Stimulated activated CD4-positive, alpha-beta T cell treated with anti-CD3 and anti-CD28 coated beads, Interleukin-4, amount 100 ng/mL, for 48 hours (primary cell): ENCODE data around the gene SDF4.
"Not testable (repeated sequence)": the region's sequence is repeated elsewhere in the genome, so short reads cannot be mapped to it uniquely, and the experiment has no call there.

Experiments used
- DNase-seq, 2 donors: peaks; one replicate each; pipeline ENCODE4 v3.0.0-alpha.2; 2020; ENCODE audit warnings: low read depth in 2 of 2

Gene SDF4

DNA sequence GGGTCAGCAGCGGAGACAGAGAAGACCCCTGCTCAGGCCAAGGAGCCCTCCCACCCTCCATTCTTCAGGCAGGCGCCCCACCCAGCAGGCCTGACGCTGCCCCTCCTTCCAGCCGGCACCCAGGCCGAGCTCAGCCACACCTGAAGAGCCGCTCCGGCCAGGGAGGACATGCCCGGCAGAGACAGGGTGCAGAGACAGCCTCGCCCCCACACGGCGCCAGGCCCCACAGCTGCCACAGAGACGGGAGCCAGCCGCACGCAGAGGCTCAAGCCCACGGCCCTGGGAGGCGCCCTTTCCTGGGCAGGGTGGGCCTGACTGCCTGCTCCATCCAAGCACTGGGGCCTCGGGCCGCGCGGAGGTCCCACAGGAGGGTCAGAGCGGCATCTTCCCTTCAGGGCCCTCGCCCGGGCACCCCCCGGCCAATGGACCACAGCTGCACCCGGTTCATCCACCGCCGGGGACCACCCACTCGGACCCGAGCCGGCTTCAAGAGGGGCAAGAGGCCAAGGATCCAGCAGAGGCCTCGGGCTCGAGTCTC is 52.9 kb downstream of the SDF4 start:
- no peak for DNase-seq

DNA sequence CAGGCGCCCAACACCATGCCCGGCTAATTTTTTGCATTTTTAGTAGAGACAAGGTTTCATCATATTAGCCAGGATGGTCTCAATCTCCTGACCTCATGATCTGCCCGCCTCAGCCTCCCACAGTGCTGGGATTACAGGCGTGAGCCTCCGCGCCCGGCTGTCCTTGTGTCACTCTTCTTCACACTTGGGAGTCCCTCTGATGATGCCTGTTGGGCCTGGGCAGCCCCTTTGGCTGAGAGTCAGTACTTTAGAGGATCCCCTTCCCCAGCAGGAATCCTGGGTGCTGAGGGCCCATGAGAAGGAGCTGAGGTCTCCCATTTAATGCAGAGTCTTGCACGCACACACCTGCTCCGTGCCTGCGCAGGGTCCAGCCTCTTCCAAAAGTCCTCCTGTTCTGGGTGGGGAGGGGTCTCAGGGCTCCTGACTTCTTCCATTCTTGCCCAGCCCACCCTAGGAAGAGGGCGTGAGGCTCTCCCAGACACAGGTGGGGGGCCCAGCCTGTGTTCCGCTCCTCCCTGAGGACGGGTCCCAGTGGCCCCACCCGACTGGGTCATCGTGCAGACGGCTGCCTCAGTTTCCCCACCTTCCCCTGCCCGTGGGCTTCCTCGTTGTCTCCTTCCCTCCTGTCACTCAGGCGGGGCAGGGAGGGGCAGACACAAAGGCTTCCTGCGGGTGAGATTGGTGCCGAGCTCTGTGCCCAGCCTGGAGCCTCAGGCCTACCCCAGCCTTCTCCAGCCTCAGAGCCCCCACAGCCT is 54.2 kb downstream of the SDF4 start:
- DNase-seq, result no peak

DNA sequence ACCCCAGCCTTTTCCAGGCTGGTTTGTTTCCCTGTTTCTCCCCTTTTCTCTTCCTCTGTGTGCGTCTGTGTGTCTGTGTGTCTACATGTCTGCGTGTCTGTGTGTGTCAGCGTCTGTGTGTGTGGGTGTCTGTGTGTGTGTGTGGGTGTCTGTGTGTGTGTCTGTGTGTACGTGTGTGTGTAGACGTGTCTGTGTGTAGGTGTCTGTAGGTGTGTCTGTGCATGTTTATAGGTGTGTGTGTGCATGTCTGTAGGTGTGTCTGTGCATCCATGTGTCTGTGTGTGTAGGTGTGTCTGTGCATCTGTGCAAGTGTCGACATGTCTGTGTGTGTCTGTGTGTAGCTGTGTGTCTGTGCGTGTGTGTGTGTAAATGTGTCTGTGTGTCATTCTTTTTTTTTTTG is 54.9 kb downstream of the SDF4 start:
- DNase-seq, result no peak

DNA sequence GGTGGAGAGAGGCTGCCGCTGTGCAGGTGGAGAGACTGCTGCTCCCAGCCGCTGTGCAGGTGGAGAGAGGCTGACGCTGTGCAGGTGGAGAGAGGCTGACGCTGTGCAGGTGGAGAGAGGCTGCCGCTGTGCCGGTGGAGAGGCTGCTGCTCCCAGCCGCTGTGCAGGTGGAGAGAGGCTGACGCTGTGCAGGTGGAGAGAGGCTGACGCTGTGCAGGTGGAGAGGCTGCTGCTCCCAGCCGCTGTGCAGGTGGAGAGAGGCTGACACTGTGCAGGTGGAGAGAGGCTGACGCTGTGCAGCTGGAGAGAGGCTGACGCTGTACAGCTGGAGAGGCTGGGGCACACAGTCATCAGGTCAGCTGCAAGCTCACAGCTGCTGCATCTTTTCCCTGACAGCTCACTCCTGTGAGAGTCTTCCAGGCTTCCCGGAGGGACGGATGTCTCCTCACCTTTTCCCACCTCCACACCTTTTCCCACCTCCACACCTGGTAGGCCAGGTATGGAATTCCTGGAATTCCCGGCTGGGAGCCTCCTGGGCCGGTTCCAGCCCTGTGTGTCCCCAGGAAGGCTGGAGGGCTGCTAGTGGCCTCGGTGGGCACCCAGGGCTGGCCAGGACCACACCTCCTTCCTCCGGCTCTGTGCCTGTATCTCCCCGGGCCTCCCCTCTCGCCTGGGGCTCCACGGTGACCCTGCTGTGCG is 55.6 kb downstream of the SDF4 start:
- DNase-seq, result not testable (repeated sequence)

DNA sequence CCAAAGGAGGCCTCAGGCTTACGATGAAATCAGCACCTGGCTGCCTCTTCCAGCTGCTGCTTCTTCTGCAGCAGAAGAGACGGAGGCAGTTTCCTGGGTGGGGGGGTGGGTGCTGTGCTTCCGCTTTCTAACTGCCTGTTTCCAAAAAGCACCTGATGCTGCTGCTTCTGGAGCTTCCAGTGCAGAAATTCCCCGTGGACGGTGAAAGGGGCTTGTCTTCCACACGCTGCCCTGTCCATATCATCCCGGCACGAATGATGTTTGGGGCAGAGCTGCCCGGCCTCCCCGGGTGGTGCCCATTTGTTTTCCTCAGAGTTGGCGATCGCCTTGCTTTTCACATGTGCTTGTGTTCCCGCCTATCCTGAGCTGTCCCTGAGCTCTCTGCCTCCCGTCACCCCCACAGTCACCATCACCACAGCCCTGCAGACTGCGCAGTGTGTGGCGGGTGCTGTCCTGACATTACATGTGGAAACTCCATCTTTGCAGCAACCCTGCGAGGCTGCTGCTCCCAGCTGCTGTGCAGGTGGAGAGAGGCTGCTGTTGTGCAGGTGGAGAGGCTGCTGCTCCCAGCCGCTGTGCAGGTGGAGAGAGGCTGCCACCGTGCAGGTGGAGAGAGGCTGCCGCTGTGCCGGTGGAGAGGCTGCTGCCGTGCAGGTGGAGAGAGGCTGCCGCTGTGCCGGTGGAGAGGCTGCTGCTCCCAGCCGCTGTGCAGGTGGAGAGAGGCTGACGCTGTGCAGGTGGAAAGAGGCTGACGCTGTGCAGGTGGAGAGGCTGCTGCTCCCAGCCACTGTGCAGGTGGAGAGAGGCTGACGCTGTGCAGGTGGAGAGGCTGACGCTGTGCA is 56.4 kb downstream of the SDF4 start:
- DNase-seq, result no peak

DNA sequence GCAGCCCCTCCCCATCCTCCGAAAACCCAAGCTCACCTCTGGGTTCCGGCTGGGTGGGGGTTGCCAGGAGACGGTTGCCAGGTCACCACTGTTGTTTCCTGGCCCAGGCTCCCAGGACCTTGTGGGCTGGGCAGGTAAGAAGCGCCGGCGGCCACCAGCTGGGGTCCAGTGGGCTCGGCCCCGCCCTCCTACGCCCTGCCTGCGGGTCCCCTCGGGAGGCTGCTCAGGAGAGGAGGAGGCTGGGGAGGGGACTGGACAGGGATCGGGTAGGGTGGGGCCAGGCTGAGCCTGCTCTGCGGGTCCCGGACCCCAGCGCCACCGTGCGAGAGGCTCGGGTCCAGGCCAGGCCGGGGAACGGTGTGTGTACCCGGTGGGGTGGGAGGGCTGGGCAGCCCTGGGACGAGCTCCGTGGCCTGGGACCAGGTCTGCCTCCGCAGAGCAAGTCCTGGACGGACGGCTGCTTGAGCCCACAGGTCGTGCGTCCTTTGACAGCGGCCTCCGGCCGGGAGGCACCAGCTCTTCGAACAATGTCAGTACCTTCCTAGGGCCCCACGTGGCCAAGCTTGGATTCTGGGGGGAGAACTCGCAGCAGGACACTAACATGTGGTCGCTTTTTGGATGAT is 57.9 kb downstream of the SDF4 start, which contains the start of gene TTLL10:
TTLL10 (plus strand) TSS at position 88 of the 623 bp plus-strand sequence. CDS start 5,336 bp downstream, outside the sequence.
- DNase-seq, result no peak

DNA sequence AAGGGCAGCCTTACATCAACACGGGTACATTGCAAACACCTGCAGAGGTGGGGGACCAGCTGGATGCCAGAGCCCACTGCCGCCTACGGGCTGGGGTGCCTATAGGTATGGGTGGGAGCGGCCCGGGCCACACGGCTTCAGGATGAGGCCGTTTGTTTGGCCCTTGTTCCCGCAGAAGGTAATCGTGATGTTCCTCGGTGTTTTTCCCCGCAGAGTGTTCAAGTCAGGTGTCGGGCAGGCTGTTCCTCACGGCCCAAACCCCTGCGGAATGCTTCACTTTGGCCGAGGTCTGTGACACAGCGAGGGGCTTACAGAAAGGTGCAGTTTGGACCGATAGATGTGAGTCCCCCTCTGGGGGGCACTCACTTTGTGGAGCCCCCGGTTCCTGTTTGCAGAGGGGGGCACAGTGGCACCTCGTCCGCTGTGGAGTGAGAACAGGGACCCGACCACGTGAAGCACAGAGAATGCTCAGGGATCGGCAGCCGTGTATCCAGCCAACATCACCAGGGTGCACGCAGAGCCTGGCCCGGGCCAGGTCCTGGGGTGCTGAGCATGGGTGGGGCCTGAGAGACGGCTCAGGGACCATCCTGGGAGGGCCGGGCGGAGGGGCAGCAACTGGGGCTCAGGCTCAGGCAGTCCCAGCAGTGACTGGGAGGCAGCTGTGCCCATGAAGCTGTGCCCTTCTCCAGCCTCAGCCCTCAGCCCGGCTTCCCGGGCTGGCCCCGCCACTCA is 58.6 kb downstream of the SDF4 start:
- no peak for DNase-seq

DNA sequence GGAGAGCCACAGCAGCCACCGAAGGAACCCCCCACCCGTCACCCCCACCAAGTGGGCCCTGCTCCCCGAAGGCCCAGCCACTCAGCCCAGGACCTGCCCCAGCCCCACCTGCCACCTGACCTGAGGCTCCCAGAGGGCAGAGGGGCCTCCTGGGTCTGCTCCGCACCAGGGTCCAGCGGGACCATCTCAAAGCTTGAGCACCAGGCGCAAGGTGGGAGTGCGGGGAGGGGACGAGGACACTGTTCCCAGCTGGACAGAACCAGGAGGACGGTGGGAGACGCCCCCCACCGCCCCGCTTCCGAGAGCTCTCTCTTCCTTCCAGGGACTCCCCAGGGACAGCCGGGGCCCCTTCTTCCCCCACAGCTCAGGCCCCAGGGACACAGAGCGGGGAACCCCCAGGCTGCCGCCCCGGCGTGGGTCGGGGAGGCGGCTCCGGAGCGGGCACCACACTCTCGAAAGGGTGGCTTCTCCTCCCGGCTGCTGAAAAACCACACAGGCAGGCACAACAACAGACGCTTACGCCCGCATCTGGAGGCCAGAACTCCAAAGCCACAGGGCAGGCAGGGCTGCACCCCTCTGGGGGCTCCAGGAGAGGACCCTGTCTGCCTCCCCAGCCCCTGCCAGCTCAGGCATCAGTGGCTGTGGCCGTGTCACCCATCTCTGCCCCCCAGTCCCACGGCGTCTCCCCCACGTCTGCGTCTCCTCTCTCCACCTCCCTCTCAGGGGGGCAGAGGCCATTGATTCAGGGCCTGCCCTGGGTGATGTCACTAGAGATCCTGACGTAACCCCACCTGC is 60.1 kb downstream of the SDF4 start:
- DNase-seq, result no peak

DNA sequence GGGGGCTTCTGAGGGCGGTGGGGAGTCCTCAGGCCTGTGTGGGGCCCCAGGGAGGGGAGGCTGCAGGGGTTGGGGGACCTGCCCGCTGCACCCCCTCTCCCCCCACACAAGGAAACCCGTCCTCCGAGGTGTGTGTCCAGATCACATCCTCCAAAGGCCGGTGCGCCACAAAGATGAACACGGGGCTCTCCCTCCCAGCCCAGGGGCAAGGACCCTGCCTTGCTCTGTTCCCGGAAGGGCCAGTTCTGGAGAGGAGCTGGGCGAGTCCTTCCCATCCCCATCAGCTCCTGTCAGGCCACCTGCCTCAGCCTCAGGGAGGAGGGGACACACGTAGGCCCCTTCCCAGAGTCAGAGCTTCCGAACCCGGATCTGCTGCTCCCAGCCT is 60.6 kb downstream of the SDF4 start:
- no peak for DNase-seq

DNA sequence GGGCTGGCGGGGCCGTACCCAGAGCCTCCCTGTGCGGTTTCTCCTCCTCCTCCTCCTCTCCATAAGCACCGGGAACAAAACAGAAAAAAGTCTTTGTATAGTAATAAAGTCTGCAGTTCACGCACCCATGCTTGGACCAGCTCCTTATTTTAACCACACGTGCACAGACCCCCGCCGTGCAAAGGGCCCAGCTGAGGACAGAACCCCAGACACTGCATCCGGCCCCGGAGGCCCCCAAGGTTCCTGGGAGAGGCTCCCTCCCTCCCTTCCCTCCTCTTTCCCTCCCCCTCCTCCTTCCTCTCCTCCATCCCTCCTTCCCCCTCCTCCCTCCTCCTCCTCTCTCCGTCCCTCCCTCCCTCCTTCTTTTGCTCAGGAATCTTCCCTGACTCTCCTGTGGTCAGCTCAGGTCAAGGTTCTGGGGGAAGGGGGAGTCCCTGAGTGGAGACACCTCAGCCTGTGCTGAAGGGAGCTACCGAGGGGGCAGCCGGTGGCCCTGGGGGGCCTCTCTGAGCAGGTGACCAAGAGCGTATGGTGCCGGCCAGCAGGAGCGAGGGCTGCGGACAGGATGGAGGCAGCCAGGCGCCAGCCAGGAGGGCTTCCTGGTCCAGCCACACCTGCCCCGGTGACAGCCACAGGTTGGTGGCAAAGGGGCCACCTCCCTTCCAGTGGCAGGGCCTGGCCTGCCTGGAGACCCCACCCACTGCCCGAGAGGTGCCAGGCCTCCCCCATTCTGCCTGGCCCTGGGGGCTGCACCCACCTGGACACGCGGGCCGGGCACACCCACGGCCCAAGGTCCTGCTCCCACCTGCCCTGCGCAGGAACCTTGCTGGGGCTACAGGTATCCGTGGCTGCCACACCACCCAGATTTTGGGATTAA is 61.3 kb downstream of the SDF4 start:
- no peak for DNase-seq

DNA sequence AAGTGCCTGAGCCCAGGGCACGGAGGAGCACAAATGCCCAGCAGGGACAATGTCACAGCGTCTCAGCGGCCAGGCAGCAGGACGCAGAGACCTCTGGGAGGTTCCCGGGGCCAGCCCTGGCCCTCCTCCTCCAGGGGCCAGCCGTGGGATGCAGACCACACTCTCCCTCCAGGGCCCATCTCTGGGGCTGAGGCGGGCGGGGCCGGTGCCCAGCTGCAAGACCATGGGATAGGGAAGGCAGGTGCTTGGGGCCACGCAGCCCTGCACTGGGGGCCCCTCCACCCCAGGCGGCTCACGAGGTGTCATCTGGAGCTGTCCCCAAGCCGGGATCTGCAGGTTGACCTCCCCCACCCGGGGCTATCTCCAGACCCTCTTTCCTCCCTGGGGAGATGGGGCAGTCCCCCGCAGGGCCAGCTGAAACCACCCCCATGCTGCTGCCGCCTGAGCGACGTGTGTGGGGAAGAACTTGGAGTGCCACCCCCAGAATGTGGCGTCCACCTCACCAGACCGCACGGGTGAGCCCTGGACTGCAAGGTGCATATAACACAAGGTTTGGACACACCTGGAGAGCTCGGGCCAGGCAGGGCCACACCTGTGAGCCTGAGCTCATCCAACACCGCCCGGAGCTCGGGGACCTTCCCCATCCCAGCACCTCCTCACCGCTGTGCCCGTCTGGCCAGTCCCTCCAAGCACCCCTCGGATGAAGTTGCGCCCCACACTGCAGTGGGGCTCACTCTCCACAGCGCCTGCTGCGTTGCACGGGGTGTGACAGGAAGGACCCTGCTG is 62.2 kb downstream of the SDF4 start:
- DNase-seq, result no peak

DNA sequence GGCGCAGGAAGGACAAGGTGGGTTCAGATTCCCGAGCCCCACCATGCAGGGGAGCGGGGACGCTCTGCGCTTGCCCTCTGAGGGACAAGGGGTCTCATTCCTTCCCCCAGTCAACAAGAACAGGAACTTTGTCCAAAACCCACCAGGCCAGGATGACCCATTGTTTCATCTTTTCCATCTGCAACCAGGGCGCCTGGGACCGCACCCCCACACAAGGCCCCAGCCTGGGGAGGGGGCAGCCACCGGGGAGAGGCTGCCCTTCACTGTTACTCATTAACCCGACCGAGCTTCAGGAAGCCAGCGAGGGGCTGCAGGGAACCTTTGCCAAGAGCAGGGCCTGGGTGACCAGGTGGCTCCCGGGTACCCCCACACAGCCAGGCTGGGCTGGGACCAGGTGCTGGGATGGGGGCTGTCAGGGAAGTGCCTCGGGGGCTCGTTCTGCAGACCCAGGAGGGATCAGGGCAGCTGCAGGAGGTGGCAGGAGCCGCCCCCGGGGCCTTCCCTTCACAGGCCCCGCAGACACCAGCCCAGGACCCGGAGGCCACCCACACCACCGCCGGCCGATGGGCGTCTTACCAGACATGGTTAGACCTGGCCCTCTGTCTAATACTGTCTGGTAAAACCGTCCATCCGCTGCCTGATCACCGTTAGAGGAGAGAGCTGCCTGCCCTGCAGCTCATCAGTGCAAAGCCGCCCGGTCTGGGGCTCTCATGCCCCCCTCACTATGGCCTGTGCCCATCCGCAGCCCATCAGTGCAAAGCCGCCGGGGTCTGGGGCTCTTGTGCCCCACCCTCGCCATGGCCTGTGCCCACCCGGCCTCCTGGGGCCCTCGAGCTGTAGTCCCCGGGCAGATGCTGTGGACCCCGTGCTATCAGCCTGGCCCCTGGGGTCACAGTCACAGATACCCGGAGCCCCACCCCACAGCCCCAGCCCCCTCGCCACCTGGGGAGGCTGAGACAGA is 63.1 kb downstream of the SDF4 start:
- no peak for DNase-seq

DNA sequence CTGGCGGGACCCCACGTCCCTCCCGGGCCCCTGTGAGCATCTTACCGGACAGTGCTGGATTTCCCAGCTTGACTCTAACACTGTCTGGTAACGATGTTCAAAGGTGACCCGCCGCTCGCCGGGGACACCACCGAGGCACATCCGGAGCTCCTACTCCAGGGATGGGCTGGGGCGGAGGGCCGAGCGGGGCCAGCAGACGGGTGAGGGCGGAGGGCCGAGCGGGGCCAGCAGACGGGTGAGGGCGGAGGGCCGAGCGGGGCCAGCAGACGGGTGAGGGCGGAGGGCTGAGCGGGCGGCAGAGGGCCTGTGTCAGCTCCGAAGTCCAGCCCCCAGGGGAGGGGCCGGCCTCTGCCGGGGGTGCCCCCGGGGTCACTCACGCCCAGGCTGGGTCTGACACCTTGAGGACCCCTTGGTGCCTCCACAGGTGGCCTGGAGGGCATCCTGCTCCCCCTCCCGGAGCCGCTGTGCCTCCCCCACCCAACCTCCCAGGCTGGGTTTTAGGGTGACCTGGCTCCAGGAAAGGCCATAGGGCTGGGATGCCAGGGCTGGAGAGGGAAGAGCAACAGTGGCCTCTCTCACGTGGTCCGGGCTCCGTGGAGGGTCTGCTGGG is 63.9 kb downstream of the SDF4 start:
- no peak for DNase-seq

DNA sequence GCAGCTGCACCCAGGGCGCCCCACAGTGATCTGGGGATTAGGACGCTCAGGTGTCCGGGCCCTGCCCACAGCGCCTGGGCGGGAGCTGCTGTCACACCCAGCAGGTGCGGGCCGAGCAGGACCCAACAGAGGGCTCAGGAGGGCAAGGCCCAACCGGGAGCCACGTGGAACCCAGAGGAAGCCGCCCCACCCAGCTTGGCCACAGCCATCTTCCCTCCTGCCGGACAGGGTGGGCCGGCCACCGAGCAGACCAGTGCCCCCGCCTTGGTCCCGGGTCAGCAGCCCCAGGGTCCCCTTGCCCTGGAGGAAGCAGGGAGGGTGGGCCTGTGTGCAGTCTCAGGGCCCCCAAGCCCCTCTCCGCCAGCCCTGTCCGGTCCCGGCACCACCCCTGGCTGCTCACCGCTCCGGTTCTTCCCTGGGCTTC is 64.4 kb downstream of the SDF4 start:
- DNase-seq, result no peak
